HG03565 (cell line): ENCODE results near the gene MCM7.

Experiments
- ATAC-seq: cut with Tn5 transposase; IDR thresholded peaks from one replicate; pipeline ENCODE4 v1.9.1; 2021; ENCODE audit warnings: mild to moderate bottlenecking, moderate library complexity; ENCODE audit not compliant: unreplicated experiment

Gene MCM7

DNA sequence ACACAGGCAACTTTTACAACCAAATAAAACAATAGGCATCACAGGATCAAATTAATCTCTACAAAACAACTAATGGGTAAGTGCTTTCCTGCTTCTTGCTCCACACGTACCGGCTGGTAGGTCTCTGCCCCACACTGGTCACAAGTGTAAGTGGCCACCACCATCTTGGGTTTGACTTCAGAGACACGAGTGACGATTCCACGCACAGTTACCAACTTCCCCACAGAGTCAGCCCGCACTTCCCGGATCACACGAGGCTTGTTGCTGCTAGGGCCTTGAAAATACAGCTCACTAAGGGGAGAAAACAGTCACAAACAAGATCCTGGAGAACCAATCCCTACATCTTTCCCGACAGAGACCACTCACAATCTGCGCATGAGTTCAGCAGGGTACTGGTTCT is 2.3 kb downstream of the MCM7 start:
- ATAC-seq, result no peak

DNA sequence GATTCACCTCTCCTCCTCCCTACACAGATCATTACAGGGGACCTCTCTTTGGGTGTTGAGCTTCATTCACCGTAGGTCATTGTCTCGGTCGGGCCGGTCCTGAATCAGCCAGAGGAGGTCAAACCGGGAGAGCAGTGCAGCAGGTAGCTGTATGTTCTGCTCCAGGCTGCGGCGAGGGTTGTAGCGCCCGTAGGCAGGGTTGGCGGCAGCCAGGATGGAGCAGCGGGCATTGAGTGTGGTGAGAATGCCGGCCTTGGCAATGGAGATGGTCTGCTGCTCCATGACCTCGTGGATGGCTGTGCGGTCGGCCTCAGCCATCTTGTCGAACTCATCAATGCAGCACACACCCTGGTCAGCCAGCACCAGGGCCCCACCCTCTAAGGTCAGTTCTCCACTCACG is 5.5 kb downstream of the MCM7 start:
- no peak for ATAC-seq

DNA sequence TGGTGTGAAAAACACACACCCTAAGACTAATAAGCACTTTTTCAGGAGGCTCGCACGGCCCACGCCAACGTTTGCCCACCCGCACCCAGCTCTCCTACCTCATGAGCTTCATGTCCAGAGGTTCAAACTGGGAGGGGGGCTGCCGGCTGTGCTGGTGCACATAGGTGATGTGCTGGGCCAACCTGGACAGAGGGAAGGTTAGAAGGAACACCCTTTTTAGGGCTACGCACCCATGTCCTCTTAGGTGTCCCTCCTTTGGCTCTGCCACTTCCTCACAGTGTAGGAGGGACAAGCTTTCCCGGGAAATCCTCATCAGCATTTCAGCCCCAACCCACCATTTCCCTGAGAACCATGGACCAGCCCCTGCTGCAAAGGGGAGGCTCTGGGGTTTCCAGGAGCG is 5.9 kb downstream of the MCM7 start:
- no peak for ATAC-seq

DNA sequence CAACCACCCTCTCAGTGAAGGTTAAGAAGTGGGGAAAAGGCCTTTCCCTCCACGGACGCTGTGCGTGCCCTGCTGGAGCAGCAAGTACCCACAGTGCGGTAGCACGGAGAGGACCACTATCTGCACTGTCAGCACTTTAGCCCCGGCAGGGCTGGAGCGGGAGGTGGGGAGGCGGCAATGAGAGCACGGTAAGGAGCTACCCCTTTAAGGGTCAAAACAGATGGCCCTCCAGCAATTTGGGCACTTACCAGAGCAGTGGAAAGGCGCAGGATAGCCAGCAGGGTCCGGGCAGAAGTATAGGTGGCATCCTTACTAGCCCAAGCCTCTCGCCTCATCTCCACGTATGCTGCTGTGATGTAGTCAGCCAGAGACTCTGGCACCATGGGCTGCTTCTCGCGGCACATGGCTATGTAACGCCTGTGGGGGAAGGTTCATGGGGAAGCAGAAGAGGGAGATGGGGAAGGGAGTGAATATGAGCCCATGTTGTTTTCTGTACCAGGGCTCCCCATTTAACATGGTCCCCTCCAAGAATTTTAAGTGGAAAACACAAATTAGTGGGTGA is 7.2 kb downstream of the MCM7 start:
- no peak for ATAC-seq

DNA sequence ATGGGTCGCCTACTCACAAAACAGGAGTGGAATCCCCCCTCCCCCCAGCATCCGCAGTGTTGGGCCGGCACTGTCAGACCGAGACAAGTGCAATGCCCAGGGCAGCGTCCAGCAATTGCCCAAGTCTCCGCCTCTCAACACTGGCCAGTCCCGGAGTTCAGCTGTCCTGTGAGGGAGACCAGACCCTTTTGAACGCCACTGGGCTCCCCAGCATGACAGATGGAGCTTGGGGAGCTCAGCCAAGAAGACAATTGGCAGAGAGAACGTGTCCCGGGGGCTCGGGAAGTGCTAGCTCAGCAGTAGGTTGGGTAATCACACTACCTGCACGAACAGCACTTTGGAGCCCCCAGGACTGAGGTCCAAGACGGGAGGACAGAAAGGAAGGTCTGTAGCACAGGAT is 7.7 kb downstream of the MCM7 start:
- no peak for ATAC-seq

DNA sequence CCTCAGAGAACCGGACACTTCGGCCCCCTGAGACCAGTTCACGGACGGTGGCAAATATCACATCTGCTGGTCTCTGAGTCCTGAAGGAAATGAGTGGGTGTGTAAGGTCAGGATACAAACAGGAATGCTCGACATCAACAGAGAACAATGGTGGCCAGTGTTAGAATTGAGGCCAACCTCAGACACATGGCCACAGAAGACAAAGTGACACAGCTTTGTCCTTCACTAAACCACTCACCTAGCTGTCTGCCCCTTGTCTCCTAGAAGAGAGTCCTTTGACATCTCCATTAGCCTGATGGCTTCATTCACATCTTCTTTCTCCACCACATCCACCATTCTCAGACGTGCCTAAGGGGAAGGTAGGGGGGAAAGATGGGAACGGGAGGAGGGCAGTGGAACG is 8.1 kb downstream of the MCM7 start:
- no peak for ATAC-seq

DNA sequence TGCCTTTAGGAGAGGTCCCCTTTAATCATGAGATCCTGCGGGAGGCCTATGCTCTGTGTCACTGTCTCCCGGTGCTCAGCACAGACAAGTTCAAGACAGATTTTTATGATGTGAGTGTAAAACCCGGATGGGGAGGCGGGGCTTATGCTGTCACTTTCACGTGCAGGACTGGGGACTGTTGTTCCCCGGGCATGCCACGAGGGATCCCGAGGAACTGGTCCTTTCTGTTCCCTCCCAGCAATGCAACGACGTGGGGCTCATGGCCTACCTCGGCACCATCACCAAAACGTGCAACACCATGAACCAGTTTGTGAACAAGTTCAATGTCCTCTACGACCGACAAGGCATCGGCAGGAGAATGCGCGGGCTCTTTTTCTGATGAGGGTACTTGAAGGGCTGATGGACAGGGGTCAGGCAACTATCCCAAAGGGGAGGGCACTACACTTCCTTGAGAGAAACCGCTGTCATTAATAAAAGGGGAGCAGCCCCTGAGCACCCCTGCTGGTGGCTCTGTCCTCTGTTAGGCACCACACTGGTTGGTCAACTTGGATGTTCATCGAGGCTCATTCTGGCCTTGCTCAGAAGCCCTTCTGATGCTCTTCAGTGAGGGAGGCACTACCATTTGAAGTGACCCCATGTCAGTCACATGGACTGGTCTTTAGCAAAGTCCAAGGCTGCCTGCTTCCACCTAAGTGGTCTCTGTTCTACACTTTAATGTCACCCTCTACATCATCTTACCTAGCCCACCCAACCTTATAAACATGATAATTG is 9.6 kb downstream of the MCM7 start:
- ATAC-seq, result no peak

DNA sequence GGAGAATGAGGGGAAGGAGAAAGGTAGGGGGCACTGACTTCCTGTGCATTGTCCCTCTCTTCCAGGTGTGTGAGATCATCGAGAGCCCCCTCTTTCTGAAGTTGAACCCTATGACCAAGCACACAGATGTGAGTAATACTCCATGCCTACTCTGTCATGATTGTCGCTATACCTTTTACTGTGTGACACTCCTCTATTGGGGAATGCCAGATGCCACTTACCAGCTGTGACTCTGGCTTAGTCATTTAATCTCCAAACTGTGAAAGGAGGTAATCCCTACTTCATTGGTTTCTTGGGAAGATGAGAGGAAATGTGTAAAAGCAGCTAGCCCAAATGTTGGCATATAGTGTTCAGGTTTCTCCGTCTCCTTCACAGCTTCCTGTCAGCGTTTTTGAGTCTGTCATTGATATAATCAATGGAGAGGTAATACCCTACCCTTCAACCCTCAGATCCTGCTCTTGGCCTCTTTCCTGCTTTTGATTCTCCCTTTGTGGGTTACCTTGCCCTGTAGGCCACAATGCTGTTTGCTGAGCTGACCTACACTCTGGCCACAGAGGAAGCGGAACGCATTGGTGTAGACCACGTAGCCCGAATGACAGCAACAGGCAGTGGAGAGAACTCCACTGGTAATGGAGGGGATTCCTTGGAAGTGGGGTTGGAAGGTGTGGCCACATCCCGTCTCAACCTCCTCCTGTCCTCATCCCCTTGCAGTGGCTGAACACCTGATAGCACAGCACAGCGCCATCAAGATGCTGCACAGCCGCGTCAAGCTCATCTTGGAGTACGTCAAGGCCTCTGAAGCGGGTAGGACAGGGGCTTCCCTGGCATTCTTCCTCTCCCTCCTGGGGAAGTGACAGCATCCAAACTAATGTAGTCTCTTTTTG is 10.4 kb downstream of the MCM7 start:
- no peak for ATAC-seq

DNA sequence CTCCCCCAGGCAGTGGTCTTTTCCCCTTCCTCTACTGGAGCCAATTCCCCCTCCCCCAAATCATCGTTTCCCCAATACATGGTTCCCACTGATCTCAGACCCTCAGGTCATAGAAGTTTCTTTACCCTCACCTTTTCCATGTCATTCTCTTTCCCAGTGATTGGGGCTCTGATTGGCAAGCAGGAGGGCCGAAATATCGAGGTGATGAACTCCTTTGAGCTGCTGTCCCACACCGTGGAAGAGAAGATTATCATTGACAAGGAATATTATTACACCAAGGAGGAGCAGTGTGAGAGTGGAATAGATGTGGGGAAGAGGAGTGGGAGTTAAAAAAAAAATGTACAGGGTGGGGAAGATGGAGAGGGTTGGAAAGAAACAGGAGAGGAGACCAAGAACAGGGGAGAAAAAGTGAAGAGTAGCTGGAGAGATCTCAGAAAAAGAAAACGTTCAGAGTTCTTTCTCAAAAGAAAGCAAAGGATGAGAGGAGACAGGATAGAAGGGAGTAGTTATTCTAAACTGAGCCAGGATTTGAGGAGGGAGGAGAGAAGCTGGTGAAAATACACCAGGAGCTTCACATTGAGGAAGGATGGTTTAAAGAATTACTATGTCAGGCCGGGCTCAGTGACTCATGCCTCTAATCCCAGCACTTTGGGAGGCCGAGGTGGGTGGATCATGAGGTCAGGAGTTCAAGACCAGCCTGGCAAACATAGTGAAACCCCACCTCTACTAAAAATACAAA is 11.6 kb downstream of the MCM7 start:
- ATAC-seq, result no peak

DNA sequence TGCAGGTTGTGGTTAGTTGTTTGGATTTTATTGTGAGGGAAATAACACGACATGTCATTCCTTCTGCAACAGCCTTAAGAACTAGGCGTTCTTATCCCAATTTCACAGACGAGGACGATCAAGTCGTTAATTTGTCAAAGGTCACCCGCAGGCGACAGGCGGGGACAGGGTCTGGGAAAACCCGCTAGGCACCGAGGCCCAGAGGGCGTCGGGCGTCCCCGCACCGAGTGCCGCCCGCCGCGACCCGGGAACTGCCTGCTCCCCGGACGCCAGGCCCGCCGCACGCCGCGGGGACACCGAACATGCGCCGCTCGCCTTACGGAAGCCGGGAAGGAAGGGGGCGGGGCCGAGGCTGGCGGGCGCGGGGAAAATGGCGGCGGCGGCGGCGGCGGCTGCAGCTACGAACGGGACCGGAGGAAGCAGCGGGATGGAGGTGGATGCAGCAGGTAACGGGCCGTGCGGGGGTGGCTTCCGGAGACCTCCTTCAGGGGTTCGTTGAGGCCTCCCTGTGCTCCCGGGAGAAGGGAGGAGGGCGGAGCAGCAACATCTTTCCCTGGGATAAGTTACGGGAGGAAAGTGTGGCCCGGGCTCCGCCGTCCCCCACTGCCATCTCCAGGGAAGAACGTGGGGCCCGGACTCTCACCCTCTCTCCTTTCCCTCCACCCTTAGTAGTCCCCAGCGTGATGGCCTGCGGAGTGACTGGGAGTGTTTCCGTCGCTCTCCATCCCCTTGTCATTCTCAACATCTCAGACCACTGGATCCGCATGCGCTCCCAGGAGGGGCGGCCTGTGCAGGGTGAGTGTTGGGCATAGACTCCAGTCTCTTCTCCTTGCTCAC is 12.4 kb downstream of the MCM7 start, which contains the start of gene COPS6:
TSS of gene COPS6 (plus strand) at position 349 of the 837 bp plus-strand sequence. CDS start at position 371, 22 bp downstream.
- no peak for ATAC-seq

DNA sequence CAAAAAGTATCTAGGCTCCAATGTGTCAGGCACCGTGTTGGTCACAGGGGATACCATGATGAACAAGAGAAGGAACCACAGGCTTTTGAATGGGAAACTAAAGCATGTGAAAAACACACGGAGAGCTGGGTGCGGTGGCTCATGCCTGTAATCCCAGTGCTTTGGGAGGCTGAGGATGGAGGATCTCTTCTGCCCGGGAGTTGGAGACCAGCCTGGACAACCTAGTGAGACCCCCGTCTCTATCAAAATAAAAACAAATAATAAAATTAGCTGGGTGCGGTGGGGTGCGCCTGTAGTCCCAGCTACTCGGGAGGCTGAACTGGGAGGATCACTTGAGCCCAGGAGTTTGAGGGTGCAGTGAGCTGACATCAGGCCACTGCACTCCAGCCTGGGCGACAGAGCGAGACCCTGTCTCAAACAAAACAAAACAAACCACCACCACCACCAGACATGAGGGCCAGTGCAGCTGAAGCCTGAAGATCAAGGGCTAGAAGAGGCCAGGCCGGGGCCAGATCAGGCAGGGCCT is 13.0 kb downstream of the MCM7 start:
- no peak for ATAC-seq

DNA sequence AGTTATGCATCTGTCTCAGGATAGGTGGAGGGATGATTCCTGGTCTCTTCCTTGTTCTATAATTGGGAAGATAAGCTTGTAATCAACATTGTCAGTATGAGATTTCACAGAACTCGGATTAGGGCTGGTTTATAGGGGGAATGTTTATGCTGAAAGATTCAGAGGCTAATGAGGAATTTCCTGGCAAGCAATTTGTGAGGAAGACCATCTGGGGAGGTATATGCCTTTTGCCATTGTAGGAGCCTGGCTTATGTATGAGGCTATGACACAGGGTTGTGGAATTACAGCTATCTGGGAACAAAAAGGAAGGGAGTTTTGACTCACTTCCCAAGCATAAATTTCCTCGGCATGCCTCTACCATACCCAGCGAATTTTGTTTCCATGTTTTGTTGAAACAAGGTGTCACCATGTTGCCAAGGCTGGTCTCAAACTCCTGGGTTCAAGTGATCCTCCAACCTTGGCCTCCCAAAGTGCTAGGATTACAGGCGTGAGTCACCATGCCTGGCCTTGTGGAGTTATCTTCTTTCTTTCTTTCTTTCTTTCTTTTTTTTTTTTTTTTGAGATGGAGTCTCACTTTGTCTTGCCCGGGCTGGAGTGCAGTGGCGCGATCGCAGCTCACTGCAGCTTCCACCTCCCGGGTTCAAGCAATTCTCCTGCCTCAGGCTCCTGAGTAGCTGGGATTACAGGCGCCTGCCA is 14.0 kb downstream of the MCM7 start:
- ATAC-seq, result no peak

DNA sequence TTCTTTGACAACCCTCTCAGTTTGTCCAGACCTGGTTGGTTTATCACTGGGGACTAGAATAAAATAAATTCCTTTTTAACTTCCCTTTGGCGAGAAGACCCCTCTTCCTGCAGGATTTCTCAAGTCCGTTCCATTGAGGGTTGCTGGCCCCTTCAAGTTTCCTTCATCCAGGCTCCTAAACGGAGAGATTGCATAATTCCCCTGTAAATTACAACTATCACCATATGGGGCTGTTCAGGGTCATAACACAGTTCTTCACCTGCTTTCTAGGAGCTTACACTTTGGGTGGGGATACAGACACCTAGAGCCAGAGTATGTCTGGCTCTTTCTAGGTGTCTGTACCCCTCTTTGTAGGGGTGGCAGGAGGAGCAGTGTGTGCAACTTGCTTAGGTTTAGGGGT is 15.7 kb downstream of the MCM7 start:
- ATAC-seq, result no peak

DNA sequence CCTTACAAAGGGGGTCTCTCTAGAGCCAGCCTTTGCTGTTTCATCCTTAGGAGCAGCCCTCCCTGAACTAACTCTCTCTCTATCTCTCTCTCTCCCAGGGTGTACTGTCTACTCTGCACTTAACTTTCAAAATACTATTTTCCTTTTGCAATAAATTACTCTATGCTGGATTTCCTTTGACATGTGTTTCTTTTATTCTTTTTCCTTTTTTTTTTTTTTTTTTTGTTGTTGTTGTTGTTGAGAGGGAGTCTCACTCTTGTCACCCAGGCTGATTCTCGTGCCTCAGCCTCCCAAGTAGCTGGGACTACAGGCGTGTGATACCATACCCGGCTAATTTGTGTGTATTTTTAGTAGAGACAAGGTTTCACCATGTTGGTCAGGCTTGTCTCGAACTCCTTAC is 18.2 kb downstream of the MCM7 start:
- no peak for ATAC-seq

DNA sequence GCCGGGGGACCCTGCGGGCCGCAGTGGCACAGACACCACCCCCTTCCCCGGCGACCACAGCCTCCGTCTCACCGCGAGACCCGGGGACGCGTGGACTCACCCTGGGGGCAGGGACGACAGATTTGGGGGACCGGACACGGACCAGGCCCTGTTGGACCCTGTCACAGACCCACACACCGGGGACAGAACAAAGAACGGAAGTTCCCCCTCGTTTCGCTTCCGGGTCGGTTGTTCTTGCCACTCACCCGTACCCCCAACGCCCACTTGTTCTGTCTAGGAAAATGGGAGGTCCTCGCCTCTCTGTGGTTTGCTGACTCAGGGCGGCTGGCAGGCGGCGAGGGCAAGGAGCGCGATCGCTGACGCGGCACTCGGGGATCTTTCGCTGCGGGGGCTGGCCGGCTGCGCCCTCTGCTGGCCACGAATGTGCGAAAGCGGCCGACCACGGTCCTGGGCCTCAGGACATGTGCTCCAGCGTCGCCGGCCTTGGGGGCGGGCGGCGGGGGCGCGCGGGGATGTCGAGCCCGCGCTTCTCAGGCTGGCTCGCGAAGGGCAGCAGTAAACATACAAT is 19.6 kb downstream of the MCM7 start, which contains the start of gene ZNF3:
TSS of gene ZNF3 (minus strand) at position 189 of the 568 bp plus-strand sequence. CDS start 4,366 bp downstream, outside the sequence.
- ATAC-seq, result peak; percentile 73

DNA sequence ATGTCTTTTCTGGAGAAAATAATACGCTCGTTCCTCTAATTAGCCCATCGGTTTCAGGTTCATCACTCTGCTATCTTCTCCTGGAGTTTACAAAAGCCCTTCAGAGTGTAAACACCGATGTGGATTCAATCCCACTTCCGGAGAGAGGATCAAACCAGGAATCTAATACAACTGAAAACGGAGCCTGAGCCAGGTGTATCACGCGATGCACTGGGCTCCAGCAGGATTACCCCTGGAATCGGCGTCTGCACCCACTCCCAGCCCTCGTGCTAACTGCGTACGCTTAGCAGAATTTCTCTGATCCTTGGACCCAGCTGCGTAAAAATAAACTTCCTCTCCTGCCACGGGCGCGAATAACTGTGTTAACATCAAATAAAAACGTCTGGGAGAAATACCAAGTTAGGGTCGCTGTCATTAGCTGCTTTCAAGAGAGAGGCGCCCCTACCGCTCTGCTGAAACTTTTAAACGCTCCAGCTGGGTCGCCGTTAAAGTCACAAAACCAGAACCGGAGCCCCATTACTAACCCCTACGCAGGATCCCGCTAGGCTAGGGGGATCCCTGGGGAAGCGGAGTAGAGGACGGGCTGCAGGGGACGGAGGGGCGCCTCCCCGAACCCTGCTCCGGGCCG is 20.2 kb downstream of the MCM7 start:
- ATAC-seq, result no peak

DNA sequence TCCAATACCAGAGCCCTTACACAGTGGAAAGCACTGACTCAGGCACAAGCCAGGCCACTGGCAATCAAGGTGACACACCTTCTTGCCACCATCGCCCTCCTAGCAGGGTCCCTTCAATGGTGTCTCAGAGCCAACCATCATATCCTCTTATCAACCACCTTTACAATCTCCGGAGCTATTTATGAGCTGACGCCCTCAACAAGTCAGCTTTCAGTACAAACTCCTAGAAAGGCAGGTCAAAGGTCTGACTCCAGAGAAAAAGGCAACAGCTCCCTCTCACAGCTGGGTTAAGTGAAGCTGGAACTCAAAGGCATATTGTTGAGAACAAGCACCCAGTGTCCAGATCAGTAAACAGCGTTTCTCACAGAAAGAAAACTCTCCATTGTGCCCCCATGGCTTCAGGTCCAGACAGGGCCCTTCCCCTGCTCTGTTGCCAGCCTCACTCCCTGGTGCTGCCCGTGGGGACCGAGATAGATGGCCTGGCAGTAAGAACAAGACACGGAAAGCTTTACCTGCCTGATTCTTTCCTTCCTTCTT is 22.1 kb downstream of the MCM7 start:
- no peak for ATAC-seq

DNA sequence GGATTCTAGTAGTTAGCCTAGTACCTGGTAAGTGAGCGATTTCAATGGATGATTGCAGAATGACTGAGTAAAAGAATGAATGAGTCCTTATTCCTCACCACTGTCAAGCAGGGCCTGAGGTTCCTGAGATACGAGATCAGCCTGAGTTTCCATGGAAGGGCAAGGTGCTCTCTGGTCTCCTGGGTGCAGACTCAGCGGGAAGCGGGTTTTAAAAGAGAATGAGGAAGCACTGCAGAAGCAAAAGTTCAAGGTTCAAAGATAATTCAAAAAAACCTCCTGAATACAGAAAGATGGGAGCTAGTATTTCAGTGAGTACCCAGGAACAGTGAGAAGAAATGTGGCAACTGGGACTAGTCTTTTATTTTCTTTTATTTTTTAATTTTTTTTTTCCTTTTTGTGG is 24.0 kb downstream of the MCM7 start:
- no peak for ATAC-seq
